ENCODE results near the gene SMU1.
A peak's percentile ranks its signal among the peaks of the same experiment; 100 is the strongest.

The SMU1 gene

DNA sequence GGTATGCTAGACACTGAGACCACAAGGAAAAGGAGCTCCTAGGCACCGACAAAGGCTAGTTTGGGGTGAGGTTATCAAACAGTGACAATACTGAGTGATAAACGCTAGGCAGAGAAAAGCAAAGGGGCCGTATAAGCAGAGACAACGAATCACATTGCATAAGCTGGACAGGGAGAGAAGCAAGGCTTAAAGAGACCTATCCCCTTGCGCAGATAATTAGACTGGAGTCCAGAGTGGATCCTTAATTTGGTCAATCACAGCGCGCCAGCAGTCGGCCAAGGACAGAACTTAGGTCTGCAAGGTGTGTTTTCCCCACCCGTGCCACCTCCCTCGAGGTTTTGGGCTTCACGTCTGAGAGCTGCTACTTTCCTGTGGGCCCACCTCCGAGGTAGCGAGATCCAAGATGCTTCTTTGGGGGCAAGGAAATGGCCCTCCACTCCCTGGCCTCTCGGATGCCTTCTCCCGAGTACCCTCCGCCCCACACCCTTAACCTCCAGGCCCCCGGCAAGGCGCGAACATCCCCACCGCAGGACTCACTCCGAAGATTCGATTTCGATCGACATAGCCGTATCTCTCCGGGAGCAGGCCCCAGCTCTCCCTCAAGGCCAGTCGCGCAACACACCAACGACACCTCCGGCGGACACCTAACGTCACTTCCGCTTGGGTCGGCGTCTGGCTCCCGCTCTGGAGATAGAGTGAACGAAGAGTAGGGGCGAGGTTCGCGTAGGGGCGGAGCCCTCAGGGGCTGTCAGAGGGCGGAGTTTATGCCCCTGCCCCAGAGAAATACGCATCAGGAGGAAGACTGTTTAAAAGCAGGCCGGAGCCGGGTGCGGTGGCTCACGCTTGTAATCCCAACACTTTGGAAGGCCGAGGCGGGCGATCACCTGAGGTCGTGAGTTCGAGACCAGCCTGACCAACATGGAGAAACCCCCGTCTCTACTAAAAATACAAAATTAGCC lies at the start of gene SMU1:
SMU1 (minus strand) TSS at position 629 of the 959 bp plus-strand sequence; CDS start at position 563, 66 bp downstream.
- DNase-seq (ENCODE audit: low read depth in 2 of 2, low spot score in 1 of 2), result peak; percentile 81 to 87

DNA sequence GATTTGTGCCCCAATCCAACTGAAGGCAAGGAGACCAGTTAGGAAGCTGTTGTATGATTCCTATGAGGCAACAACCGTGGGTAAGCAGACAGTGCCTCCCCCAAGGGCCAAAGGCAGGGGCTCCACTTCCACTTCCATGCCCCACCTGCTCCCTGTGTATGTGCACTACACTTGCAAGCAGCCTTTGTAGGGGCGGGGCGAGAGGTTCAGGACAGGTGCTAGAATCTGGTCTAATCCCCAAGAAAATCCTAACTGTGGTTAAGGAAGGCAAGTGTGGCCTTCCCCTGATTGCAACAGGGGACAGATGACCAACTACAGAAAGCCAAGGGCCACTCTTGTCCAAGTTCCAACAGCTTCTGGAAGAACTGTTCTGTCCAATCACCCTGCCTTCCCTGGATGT lies 49.0 kb upstream of the SMU1 start:
- DNase-seq (ENCODE audit: low read depth in 2 of 2, low spot score in 1 of 2), result no peak

DNA sequence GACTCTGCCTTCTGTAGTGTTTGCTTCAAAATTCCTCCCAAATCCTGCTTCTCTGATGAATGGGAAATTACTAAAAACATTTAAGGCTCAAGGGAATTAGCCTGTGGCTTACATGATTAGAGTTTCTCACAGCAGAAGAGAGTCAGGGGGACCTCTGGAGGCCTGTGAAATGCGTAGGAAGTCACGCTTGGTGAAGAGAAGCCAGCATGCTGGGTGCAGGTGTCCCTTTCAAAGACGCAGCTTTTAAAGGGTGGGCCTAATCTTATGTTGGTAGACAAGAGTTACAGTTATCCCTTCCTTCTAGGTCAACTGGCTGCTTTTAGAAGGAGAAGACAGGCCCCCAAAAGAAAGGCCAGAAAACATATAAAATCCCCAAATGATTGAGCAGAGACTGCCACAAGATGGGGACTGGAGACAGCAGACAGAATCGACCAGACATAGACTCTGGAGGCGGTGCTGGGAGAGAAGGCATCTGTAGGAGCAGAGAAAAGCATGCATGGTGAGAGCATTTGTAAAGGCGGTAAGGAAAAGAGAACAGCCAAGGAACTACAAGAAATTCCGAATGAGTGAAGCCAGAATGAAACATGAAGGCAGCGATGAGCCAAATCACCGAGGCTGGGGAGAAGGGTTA lies 48.4 kb upstream of the SMU1 start:
- no peak for DNase-seq (ENCODE audit: low read depth in 2 of 2, low spot score in 1 of 2)

DNA sequence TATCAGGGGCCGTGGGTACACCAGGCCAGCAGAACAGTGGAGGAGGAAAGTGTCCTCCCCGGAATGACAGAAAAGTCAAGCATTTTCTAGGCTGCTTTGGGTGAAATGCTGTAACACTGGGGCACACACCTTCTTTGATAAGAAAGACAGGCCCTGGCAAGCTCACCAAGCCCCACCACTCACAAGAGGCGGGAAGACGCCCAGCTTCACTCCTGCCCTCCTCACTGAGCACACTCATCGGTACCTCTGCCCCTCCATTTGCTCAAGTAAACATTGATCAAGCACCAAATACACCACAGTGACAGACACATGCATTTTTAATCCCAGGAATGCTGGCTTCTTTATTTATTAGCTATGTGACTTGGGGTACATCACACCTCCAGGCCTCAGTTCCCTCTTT lies 47.6 kb upstream of the SMU1 start:
- no peak for DNase-seq (ENCODE audit: low read depth in 2 of 2, low spot score in 1 of 2)

DNA sequence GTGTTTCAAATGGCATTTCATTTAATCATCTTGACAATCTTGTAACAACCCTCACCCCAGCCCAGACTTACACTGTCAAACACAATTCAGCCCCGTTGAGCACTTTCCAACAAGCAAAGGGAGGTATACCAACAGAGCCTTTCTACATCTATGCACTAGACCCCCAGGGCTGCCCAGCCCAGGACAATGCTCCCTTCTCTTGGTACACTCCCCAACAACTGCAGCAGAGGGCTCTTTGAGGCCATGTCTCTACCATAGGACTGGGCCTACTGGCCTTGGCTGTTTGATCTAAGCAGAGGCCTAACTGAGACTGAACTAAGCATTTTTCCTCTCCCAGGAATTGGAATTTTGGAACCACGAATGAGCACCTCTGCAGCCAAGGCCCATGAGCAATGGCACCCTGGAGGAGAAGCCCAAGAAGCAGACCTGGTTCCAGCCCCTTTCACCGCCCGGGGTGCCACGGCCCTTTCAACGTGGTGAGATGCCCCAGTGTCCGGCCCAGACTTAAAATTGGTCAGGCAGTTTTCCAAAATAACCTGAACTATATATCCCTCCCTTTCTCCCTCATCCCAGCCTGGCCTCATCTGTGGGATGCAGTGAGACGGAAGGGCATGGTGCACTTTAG lies 47.0 kb upstream of the SMU1 start:
- no peak for DNase-seq (ENCODE audit: low read depth in 2 of 2, low spot score in 1 of 2)

DNA sequence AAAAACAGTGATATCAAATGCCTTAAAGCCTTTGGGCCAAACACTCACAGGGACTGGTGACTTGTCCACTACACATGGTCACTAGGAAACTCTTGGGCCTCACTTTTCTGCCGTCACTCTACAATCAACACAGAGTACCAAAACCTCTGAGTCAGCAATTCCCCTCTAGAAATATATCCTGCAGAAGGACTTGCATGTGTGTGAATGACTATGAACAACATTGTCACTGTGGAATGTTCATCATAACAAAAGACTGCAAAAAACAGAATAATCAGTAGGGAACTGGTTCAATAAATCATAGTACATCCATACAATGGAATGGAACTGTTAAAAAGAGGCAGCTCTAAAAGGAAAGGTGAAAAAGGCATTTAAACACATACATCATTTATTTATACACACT lies 44.1 kb upstream of the SMU1 start:
- DNase-seq (ENCODE audit: low read depth in 2 of 2, low spot score in 1 of 2), result no peak

DNA sequence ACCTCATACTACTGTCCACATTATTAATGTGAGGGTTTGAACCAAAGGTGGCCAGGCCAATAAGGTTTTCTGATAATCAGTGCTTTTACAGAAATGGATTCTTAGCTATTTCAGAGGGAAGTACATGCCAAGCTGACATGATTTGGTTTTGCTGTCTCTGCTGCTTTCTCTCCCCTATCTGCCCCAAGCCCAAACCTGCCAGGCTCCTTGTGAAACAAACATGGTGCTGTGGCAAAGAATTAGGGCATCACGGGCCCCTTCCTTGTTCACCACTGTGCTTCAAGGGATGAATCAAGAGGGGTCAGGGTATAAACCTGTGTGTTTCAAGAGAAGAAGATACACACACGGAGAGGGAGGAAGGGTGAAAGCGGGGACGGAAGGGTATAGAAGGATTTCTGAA lies 41.3 kb upstream of the SMU1 start:
- DNase-seq (ENCODE audit: low read depth in 2 of 2, low spot score in 1 of 2), result no peak

DNA sequence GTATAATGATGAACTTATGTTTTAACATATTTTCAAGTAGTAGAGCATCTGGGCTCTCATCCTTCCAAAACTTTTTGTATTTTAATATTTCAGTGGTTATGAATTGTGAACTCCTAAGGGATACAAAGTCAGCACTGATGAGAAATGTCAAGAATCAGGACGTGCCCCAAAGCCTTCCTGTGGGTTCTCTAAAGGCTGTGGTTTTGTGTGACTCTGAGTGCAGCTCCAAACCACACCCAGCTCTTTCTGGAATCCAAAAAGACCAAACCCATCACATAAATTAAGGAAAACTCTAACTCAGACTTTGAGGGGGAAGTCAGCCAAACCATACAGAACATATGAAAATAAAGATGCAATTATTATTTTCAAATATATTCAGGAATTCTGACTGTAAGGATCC lies 40.8 kb upstream of the SMU1 start:
- no peak for DNase-seq (ENCODE audit: low read depth in 2 of 2, low spot score in 1 of 2)

DNA sequence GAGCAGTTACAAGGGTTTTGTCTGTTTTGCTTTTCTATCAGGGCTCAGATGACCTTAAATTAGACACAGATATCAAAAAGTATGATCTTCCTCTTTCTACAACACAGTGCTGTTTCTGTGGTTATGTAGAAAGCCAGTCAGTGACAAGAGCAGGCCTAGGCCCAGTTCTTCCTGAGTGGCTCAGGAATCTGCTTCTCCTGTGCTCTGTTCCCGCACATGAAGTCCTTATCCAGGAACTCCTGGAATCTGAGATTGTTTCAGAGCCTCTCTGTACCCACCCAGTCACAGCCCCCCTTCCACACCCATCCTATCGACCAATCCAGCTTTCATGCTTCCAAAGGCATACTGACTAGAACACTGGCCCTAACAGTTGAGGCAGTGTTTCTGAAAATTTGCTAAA lies 40.4 kb upstream of the SMU1 start:
- no peak for DNase-seq (ENCODE audit: low read depth in 2 of 2, low spot score in 1 of 2)

DNA sequence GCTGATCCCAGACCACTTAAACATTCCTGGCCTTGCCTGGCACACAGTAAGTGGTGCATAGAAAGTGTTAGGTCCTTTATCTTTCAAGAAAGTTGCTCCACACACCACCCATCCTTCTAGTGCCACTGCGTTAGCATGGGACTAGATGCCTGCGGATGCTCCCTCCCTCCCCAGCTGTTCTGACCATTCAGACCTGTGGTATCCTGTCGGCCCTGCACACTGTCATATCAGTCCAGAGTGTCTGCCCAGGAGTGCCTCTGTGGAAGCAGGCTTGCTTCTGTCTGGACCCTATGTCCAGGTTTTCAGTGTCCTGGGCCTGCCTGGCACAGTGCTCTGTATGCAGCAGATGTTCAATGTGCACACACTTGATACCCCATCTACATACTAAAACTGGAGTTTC lies 38.3 kb upstream of the SMU1 start:
- no peak for DNase-seq (ENCODE audit: low read depth in 2 of 2, low spot score in 1 of 2)

DNA sequence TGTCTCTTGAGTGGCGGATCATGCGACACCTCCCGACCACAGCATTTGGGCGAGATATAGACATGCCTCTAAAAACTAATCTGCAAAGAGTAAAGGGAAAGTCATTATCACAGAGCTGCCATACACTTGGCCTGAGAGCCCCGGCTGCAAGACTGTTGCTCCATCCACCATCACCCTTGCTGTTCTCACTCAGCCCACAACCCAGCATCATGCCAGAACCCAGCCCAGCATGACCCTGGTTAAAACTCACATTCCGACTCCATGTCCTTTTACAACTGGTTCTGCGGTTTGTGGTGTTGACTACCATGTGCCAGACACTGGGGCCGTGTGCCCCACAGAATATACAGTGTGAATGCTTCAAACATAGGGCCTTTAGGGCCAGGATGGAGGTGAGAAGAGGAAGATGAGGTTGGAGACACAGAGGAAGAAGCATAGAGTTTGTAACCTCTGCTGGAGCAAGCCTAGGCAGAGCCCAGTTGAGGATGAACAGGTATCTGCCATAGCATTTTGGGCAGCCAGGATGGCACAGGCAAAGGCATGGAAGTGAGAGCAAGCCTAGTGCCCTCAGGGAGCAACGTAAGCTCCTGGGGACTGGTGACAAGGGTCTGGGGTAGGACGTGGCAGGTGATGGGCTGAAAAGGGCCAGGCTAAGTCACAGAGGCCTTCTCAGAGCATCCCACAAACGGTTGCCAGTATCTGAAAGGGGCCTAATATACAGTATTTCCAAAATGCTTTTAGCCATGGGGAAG lies 37.5 kb upstream of the SMU1 start:
- no peak for DNase-seq (ENCODE audit: low read depth in 2 of 2, low spot score in 1 of 2)

DNA sequence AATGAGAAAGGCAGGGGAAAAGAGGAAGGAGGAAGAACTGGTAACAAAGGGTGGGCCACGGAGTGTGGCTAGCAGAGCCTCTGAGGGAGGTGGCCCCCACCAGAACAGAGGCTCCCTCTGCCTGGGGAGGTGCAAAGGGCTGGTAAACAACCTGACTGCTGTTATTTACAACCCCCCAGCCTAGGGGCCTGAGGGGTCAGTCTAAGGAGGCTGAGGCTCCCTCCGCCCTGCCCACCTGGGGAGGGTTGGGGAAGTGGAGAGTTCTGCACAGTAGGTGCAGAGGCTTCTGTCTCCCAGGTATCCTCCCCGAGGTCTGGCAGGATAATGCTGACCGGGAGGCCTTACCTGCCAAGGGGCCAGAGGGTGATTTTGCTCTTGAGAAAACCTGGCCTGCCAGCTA lies 35.6 kb upstream of the SMU1 start:
- no peak for DNase-seq (ENCODE audit: low read depth in 2 of 2, low spot score in 1 of 2)

DNA sequence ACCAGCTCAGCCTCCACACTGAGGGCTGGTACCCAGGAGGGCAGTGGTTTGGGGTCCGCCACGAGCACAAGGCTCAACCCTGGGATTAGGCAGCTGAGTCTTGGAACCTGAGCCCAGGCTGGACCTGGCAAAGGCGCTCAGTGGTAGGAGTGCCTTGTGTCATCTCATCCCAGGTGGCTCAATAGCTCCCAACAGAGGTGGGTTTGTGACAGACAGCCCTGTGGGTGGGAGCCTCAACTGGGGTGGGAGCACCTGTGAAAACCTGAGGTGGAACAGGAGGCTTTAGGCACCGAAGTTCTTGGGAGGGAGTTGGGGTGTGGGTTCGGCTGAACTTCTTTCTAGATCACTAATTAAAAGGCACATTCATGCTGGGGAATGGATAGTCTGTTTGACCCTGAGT lies 35.2 kb upstream of the SMU1 start:
- DNase-seq (ENCODE audit: low read depth in 2 of 2, low spot score in 1 of 2), result no peak

DNA sequence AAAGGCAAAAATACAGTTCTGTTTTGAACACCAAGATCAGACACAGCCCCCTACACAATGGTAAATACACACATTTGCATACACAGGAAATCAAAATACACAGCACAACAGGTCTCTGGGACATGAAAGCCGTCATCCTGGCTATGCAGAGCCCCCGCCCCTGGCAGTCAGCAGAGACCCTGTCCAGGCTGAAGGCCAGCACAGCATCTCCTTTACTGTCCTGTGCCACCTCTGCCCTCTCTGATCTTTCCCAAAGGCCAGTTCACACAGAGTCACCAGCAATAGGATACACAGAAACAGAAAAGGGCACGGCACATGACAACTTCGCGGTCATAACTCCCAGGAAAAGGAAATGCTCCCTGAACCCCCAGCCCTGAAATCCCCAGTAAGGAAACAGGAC lies 34.2 kb upstream of the SMU1 start:
- no peak for DNase-seq (ENCODE audit: low read depth in 2 of 2, low spot score in 1 of 2)

DNA sequence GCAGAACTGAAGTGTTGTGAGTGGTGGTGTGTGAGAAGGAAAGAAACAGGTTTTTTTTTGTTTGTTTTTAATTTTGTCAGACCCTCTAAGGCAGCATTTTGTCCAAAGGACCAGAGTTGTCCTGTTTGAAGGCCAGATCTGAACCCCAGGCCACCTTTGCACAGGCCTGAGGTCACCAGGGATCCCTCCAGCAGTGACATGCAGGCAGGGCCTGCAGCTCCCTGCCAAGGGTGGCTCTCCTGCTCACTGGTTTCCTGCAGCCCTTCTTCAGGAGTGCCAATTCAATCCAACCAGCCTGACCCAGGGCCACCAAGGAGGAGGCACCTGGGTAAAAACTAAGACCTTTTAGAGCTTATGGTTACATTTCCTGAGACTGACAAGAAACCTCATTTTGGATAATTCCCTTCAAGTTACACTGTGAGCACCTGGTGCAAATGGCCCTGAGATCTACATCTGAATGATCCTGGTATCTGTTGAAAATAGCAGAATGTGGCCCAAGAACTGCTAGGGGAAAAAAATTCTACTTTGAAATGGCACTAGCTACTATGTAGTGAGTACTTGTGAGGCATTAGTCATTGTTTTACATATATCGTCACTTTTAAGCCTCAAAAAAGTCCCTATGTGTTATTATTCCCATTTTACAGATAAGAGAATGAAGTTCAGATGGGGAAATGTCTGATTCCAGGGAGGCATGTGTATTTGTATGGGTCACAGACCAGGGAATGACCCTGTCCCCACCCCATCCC lies 33.5 kb upstream of the SMU1 start:
- DNase-seq (ENCODE audit: low read depth in 2 of 2, low spot score in 1 of 2), result no peak

DNA sequence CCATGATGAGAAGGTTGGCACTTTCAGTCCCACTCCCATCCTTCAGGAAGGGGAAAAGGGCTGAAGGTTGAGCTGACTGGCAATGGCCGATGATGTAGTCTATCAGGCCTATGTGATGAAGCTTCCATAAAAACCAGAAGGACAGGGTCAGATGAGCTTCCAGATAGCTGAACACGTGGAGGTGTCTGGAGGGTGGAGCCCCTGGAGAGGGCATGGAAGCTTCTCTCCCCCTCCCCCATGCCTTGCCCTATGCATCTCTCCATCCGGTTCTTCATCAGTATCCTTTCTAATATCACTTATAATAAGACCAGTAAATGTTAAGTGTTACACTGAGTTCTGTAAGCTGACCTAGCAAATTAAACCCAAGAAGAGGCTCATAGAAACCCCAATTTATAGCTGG lies 32.6 kb upstream of the SMU1 start:
- no peak for DNase-seq (ENCODE audit: low read depth in 2 of 2, low spot score in 1 of 2)

DNA sequence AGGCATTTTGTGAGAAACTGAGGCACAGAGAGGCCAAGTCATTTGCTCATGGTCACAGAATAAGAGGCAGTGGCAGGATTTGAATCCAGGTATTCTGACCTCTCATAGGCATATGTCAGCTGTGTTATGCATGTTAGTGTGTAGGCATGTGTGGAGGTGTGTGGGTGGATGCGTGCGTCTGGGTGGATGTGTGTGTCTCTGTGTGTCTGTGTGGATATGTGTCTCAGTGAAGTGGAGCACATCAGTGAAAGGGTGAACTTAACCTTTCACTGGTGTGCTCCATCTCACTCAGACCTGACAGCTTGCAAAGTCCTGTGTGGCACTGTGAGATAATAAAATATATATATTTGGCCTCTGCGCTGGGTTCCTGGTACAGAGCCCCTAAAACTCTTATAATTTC lies 32.0 kb upstream of the SMU1 start:
- no peak for DNase-seq (ENCODE audit: low read depth in 2 of 2, low spot score in 1 of 2)

DNA sequence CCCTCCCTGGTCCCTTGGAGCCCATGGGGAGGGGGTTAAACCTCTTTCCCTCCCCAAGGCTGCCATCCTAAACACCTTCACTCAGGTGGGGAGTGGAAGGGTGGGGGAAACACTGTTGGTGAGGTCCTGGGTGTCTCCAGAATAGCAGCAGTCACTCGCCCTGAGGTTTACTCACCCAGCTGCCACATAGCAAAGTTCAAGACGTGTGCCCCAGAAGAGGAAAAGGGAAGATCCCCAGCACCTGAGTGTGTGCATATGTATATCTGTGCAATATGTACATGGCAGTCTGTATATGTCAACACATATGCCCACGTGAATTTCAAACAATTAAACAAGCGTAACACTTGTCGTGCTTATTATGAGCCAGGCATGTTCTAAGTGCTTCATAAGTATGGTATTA lies 31.3 kb upstream of the SMU1 start:
- DNase-seq (ENCODE audit: low read depth in 2 of 2, low spot score in 1 of 2), result no peak

DNA sequence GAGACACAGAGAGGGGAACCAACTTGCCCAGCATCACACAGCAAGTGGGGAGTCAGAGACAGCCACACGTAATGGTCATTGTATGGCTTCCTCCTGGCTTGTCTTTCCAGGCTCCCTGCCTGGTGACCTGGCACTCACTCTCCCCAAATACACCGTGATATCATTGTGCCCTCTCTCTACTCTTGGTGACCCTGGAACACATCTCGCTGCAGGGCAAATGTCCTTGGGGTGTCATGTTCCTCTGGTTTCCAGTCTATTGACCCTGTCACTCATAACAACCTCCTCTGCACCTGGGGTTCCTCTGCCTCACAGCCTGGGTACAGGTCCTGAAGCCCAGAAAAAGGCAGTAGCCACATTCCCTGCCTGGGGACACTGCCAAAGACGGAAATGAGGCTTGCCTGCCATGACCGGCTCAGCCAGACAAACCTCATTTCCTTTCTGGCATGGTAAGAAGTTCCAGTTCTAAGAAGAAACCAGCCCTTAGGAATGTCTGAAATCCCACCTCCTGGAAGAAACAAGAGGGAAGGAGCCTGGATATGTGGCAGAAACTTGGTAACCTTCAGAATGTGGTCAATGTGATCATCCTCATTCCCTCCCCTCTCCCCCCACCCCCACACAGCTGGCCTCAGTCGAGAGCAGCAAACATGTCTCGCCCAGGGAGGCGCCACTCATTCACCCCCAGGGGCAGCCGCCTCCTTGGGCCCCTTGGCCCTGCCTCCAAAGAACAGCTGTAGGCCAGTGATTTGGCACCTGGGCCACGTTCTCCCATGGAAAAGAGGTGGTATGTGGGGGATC lies 30.6 kb upstream of the SMU1 start:
- DNase-seq (ENCODE audit: low read depth in 2 of 2, low spot score in 1 of 2), result no peak

DNA sequence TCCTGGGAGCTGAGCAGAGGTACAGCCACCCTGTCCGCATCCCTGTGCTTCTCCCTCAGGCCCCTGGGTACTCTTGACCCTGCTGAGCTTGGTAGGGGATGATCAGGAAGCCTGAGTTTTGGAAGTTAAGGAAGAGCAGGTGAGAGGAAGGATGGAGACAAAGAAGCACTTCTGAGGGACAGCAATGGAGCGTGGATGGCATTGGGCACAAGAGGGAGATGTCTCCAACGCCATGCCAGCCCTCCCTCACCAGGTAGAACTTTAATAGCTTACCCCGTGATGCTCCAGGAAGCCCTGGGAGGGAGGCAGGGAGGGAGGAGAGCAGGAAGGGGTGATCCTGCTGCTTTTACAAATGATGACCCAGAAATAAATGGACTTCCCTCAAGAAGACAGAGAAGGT lies 29.9 kb upstream of the SMU1 start:
- no peak for DNase-seq (ENCODE audit: low read depth in 2 of 2, low spot score in 1 of 2)

Data from stimulated activated CD8-positive, alpha-beta memory T cell treated with anti-CD3 and anti-CD28 coated beads, Interleukin-4, amount 100 ng/mL, for 4 hours (primary cell).